Astrocyte (in vitro differentiated cells and primary cell): ENCODE measurements around the gene WSCD2.

Experiments used
- CTCF ChIP-seq: IDR thresholded peaks from 2 replicates; pipeline ENCODE4 v1.5.1; 2011; ENCODE audit warnings: low read depth, mild to moderate bottlenecking, inconsistent platforms, low read length, moderate library complexity; ENCODE audit not compliant: insufficient read depth
- EZH2 ChIP-seq: IDR thresholded peaks from 2 replicates; pipeline ENCODE4 v1.6.1; 2012; ENCODE audit warnings: mild to moderate bottlenecking, low read length, inconsistent platforms; ENCODE audit not compliant: insufficient read depth

- no peak for TF ChIP-seq CTCF
- no peak for TF ChIP-seq EZH2
Observed at GRCh38 chr12:108226866-108227265, 97.8 kb downstream of the WSCD2 start.
